Calu3 (cell line): ENCODE measurements around the gene PCDHGB6. TPM values are rescaled to one million over a fixed set of nuclear protein-coding genes. Genes with fewer than 3 reads are reported as not detected.

Experiments
- BruUV-seq: library from RNA; stranded (reverse); fragments of 400-500 nt; replicated peaks from 2 replicates; lab custom pipeline; 2021; lab: Mats Ljungman, UMichigan
- CTCF ChIA-PET: fragments of 300-600 bp; sonication (Branson Sonifier 250); formaldehyde crosslinking; loops from one replicate; lab custom pipeline; 2022; ENCODE audit warnings: antibody characterized with exemption; lab: Charles Lee
- DNase-seq: peaks from one replicate; pipeline ENCODE4 v3.0.0; 2022
- H3K27ac Mint-ChIP-seq: one replicate; pipeline ENCODE4 v1.8.0; 2022; ENCODE audit warnings: mixed read lengths; ENCODE audit not compliant: unreplicated experiment
- H3K27me3 Mint-ChIP-seq: one replicate; pipeline ENCODE4 v1.8.0; 2022; ENCODE audit warnings: mixed read lengths; ENCODE audit not compliant: unreplicated experiment
- H3K36me3 Mint-ChIP-seq: one replicate; pipeline ENCODE4 v1.8.0; 2022; ENCODE audit warnings: mild to moderate bottlenecking, moderate library complexity, mixed read lengths; ENCODE audit not compliant: insufficient read depth, unreplicated experiment
- H3K4me1 Mint-ChIP-seq: one replicate; pipeline ENCODE4 v1.8.0; 2022; ENCODE audit warnings: mild to moderate bottlenecking, low read depth, mixed read lengths; ENCODE audit not compliant: unreplicated experiment
- H3K4me3 Mint-ChIP-seq: one replicate; pipeline ENCODE4 v1.8.0; 2022; ENCODE audit warnings: mild to moderate bottlenecking, low read depth, moderate library complexity, mixed read lengths; ENCODE audit not compliant: unreplicated experiment
- H3K9me3 Mint-ChIP-seq: one replicate; pipeline ENCODE4 v1.8.0; 2022; ENCODE audit warnings: low read depth, mixed read lengths; ENCODE audit not compliant: unreplicated experiment
- CTCF ChIP-seq: fragments of 200-600 bp; IDR thresholded peaks from one replicate; pipeline ENCODE4 v1.8.0; 2022; ENCODE audit warnings: antibody characterized with exemption; ENCODE audit not compliant: unreplicated experiment
- intact Hi-C: fragments of 100-400 bp; cut with micrococcal nuclease; formaldehyde crosslinking; loops from one replicate; pipeline ENCODE4 v1.10.0; 2022; ENCODE audit not compliant: unreplicated experiment
- total RNA-seq: library from RNA; stranded (reverse); gene quantifications from 2 replicates; pipeline ENCODE4 v1.2.3, GENCODE V29; 2022

Gene PCDHGB6
- total RNA-seq, 1 experiment from 2014 or later, result 13.4 TPM

GRCh38 chr5:141441571-141442170 is 33.9 kb downstream of the PCDHGB6 start:
- DNase-seq, result no peak
- H3K4me1 Mint-ChIP-seq, result no peaks in the 10 kb centered on the region
- intact Hi-C loops, result no loop called here
- no peak overlapping the region for H3K27ac Mint-ChIP-seq
- H3K9me3 Mint-ChIP-seq, result peaks cover 9% of the 10 kb centered on the region
- H3K36me3 Mint-ChIP-seq, result no peaks in the 10 kb centered on the region
- no peaks in the 10 kb centered on the region for H3K27me3 Mint-ChIP-seq
- no peak overlapping the region for H3K4me3 Mint-ChIP-seq
- no TSS peak for BruUV-seq
- CTCF ChIA-PET, result no interaction called here
- no peak for TF ChIP-seq CTCF

Other genes starting within 250 kb of the PCDHGB6 start
- gene PCDHB7, start 235.4 kb upstream of the PCDHGB6 start, total RNA-seq, result 0.26 and 0.37 TPM in 2 replicates
- gene PCDHB8, start 230.2 kb upstream of the PCDHGB6 start, total RNA-seq, result 0.21 and 0.61 TPM in 2 replicates
- 0.35 and 0.66 TPM in 2 replicates for gene PCDHB16, start 225.6 kb upstream of the PCDHGB6 start, total RNA-seq
- 2.4 and 3.5 TPM in 2 replicates for gene PCDHB9, start 220.9 kb upstream of the PCDHGB6 start, total RNA-seq
- gene PCDHB10, start 215.7 kb upstream of the PCDHGB6 start, total RNA-seq, result 1.0 and 1.2 TPM in 2 replicates
- 0.83 and 0.85 TPM in 2 replicates for gene PCDHB11, start 208.4 kb upstream of the PCDHGB6 start, total RNA-seq
- gene PCDHB12, start 199.3 kb upstream of the PCDHGB6 start, total RNA-seq, result 1.3 and 1.6 TPM in 2 replicates
- 0.86 and 1.1 TPM in 2 replicates for gene PCDHB13, start 194.1 kb upstream of the PCDHGB6 start, total RNA-seq
- 5.7 and 6.3 TPM in 2 replicates for gene PCDHB14, start 184.7 kb upstream of the PCDHGB6 start, total RNA-seq
- gene PCDHB15, start 162.6 kb upstream of the PCDHGB6 start, total RNA-seq, result 1.1 and 1.4 TPM in 2 replicates
- gene SLC25A2, start 104.0 kb upstream of the PCDHGB6 start, total RNA-seq, result 0.26 and 0.27 TPM in 2 replicates
- gene TAF7, start 87.2 kb upstream of the PCDHGB6 start, total RNA-seq, result 73.2 and 79.6 TPM in 2 replicates
- gene PCDHGA1, start 77.5 kb upstream of the PCDHGB6 start, total RNA-seq, result 0.29 TPM in 1 of 2 replicates, not detected in the other
- not detected in 2 replicates for gene PCDHGA2, start 69.3 kb upstream of the PCDHGB6 start, total RNA-seq
- gene PCDHGA3, start 64.2 kb upstream of the PCDHGB6 start, total RNA-seq, result not detected in 2 replicates
- 0.19 and 0.20 TPM in 2 replicates for gene PCDHGB1, start 57.9 kb upstream of the PCDHGB6 start, total RNA-seq
- 0.07 TPM in 2 replicates for gene PCDHGA4, start 53.0 kb upstream of the PCDHGB6 start, total RNA-seq
- gene PCDHGB2, start 48.0 kb upstream of the PCDHGB6 start, total RNA-seq, result 0.34 and 0.38 TPM in 2 replicates
- 0.10 and 0.12 TPM in 2 replicates for gene PCDHGA5, start 43.9 kb upstream of the PCDHGB6 start, total RNA-seq
- gene PCDHGB3, start 37.8 kb upstream of the PCDHGB6 start, total RNA-seq, result 1.2 and 1.6 TPM in 2 replicates
- 0.71 and 0.80 TPM in 2 replicates for gene PCDHGA6, start 34.1 kb upstream of the PCDHGB6 start, total RNA-seq
- gene PCDHGA7, start 25.3 kb upstream of the PCDHGB6 start, total RNA-seq, result 0.73 and 0.90 TPM in 2 replicates
- 7.0 and 8.2 TPM in 2 replicates for gene PCDHGB4, start 20.3 kb upstream of the PCDHGB6 start, total RNA-seq
- 0.95 and 1.1 TPM in 2 replicates for gene PCDHGA8, start 15.4 kb upstream of the PCDHGB6 start, total RNA-seq
- gene PCDHGB5, start 10.1 kb upstream of the PCDHGB6 start, total RNA-seq, result 9.1 and 12.4 TPM in 2 replicates
- 16.0 and 18.1 TPM in 2 replicates for gene PCDHGA9, start 5.2 kb upstream of the PCDHGB6 start, total RNA-seq
- gene PCDHGA10, start 5.0 kb downstream of the PCDHGB6 start, total RNA-seq, result 2.6 and 3.7 TPM in 2 replicates
- gene PCDHGB7, start 9.7 kb downstream of the PCDHGB6 start, total RNA-seq, result 9.8 and 13.6 TPM in 2 replicates
- 2.3 and 2.8 TPM in 2 replicates for gene PCDHGA11, start 13.0 kb downstream of the PCDHGB6 start, total RNA-seq
- 2.1 and 2.9 TPM in 2 replicates for gene PCDHGA12, start 22.5 kb downstream of the PCDHGB6 start, total RNA-seq
- 49.4 and 73.0 TPM in 2 replicates for gene PCDHGC3, start 67.9 kb downstream of the PCDHGB6 start, total RNA-seq
- gene PCDHGC4, start 77.0 kb downstream of the PCDHGB6 start, total RNA-seq, result 1.2 and 2.2 TPM in 2 replicates
- 1.5 and 2.1 TPM in 2 replicates for gene PCDHGC5, start 81.1 kb downstream of the PCDHGB6 start, total RNA-seq
- gene DIAPH1, start 211.0 kb downstream of the PCDHGB6 start, total RNA-seq, result 176 and 219 TPM in 2 replicates
- 96.3 and 102 TPM in 2 replicates for gene HDAC3, start 228.8 kb downstream of the PCDHGB6 start, total RNA-seq
- 12.5 and 12.6 TPM in 2 replicates for gene RELL2, start 229.0 kb downstream of the PCDHGB6 start, total RNA-seq
- 41.4 and 41.8 TPM in 2 replicates for gene FCHSD1, start 243.4 kb downstream of the PCDHGB6 start, total RNA-seq